GM12872 (cell line): ENCODE measurements around the gene PGM2L1.
A peak's percentile ranks its signal among the peaks of the same experiment; 100 is the strongest.

ENCODE experiments used
- CTCF ChIP-seq: IDR thresholded peaks from 3 replicates; pipeline ENCODE4 v1.5.1; 2011; ENCODE audit warnings: low read depth, mild to moderate bottlenecking, low read length, moderate library complexity; ENCODE audit not compliant: insufficient read depth

PGM2L1 gene

GRCh38 chr11:74330075-74330858 lies 68.0 kb downstream of the PGM2L1 start:
- no peak for TF ChIP-seq CTCF

GRCh38 chr11:74327076-74327475 lies 71.2 kb downstream of the PGM2L1 start:
- no peak for TF ChIP-seq CTCF

GRCh38 chr11:74326665-74327064 lies 71.6 kb downstream of the PGM2L1 start:
- TF ChIP-seq CTCF = no peak

GRCh38 chr11:74325649-74326645 lies 72.3 kb downstream of the PGM2L1 start:
- TF ChIP-seq CTCF = no peak

- no peak for TF ChIP-seq CTCF
These were observed 75.6 kb downstream of the PGM2L1 start for GRCh38 chr11:74322667-74323066.

- peak; percentile 89 for TF ChIP-seq CTCF
These were observed 76.6 kb downstream of the PGM2L1 start for GRCh38 chr11:74321487-74322188.

- no peak for TF ChIP-seq CTCF
These were observed 77.7 kb downstream of the PGM2L1 start for GRCh38 chr11:74320538-74320937.
